GM23338 (cell line): ENCODE results near the gene H2BK1. TPM values are rescaled to one million over a fixed set of nuclear protein-coding genes. Genes with fewer than 3 reads are reported as not detected.

ENCODE experiments used
- ATAC-seq: fragments of 200-7000 bp; cut with Tn5 transposase; 3 replicates; pipeline ENCODE4 v1.9.1; 2020
- DNase-seq: peaks from one replicate; pipeline ENCODE4 v3.0.0-alpha.2; 2015; ENCODE audit warnings: low spot score
- H2AFZ ChIP-seq: fragments of 200-600 bp; sonication (generic); 2 replicates; pipeline ENCODE4 v1.8.0; 2016; ENCODE audit warnings: antibody characterized with exemption, mild to moderate bottlenecking, moderate library complexity
- H3F3A ChIP-seq: fragments of 200-600 bp; sonication (generic); replicated peaks from 2 replicates; pipeline ENCODE4 v1.8.0; 2017; ENCODE audit warnings: antibody characterized with exemption, mixed run types, low read depth
- H3K27ac ChIP-seq: fragments of 200-600 bp; sonication (generic); 2 replicates; pipeline ENCODE4 v1.6.1; 2016; ENCODE audit warnings: low read depth
- H3K27me3 ChIP-seq: fragments of 200-600 bp; sonication (generic); 2 replicates; pipeline ENCODE4 v1.8.0; 2016; ENCODE audit warnings: mild to moderate bottlenecking, mixed run types, moderate library complexity; ENCODE audit not compliant: insufficient read depth
- H3K36me3 ChIP-seq: fragments of 200-600 bp; sonication (generic); 2 replicates; pipeline ENCODE4 v1.8.0; 2016; ENCODE audit warnings: mild to moderate bottlenecking; ENCODE audit not compliant: insufficient read depth
- H3K4me1 ChIP-seq: fragments of 200-600 bp; sonication (generic); 2 replicates; pipeline ENCODE4 v1.8.0; 2016; ENCODE audit warnings: mild to moderate bottlenecking, moderate library complexity; ENCODE audit not compliant: insufficient read depth
- H3K4me2 ChIP-seq: fragments of 200-600 bp; sonication (generic); 2 replicates; pipeline ENCODE4 v1.7.1; 2017; ENCODE audit warnings: mixed run types
- H3K4me3 ChIP-seq: fragments of 200-600 bp; sonication (generic); 2 replicates; pipeline ENCODE4 v1.6.1; 2016; ENCODE audit warnings: mixed run types
- H3K79me2 ChIP-seq: fragments of 200-600 bp; sonication (generic); replicated peaks from 2 replicates; pipeline ENCODE4 v1.8.0; 2017; ENCODE audit warnings: mild to moderate bottlenecking; ENCODE audit not compliant: insufficient read depth
- H3K9me2 ChIP-seq: fragments of 200-600 bp; sonication (generic); 2 replicates; pipeline ENCODE4 v1.8.0; 2017; ENCODE audit not compliant: insufficient read depth
- H4K20me1 ChIP-seq: fragments of 200-600 bp; sonication (generic); replicated peaks from 2 replicates; pipeline ENCODE4 v1.8.0; 2017; ENCODE audit warnings: mild to moderate bottlenecking; ENCODE audit not compliant: insufficient read depth
- H3K27ac Mint-ChIP-seq: 2 replicates; pipeline ENCODE4 v1.8.0; 2020; ENCODE audit warnings: inconsistent platforms, mild to moderate bottlenecking, moderate library complexity, mixed read lengths
- H3K27me3 Mint-ChIP-seq: 3 replicates; pipeline ENCODE4 v1.8.0; 2022; ENCODE audit warnings: low read depth, mild to moderate bottlenecking, moderate library complexity, mixed read lengths, inconsistent platforms; ENCODE audit not compliant: insufficient read depth, poor library complexity
- H3K36me3 Mint-ChIP-seq: 3 replicates; pipeline ENCODE4 v1.8.0; 2021; ENCODE audit warnings: low read depth, mild to moderate bottlenecking, inconsistent platforms, moderate library complexity, mixed read lengths
- H3K4me1 Mint-ChIP-seq: 3 replicates; pipeline ENCODE4 v1.8.0; 2020; ENCODE audit warnings: mild to moderate bottlenecking, inconsistent platforms, mixed read lengths
- H3K4me3 Mint-ChIP-seq: 3 replicates; pipeline ENCODE4 v1.8.0; 2021; ENCODE audit warnings: moderate library complexity, mild to moderate bottlenecking, inconsistent platforms, mixed read lengths
- H3K9me3 Mint-ChIP-seq: 3 replicates; pipeline ENCODE4 v1.8.0; 2020; ENCODE audit warnings: moderate library complexity, mild to moderate bottlenecking, inconsistent platforms, mixed read lengths
- ETS1 ChIP-seq: IDR thresholded peaks from 2 replicates; pipeline ENCODE4 v1.6.1; 2016; ENCODE audit warnings: antibody characterized with exemption
- EZH2 ChIP-seq: fragments of 200-600 bp; sonication (generic); IDR thresholded peaks from one replicate; pipeline ENCODE4 v1.8.0; 2017; ENCODE audit warnings: antibody characterized with exemption, mild to moderate bottlenecking, low read depth; ENCODE audit not compliant: unreplicated experiment
- EZH2phosphoT487 ChIP-seq: fragments of 200-600 bp; sonication (generic); IDR thresholded peaks from one replicate; pipeline ENCODE4 v1.8.1; 2018; ENCODE audit warnings: antibody characterized with exemption; ENCODE audit not compliant: unreplicated experiment
- JUNB ChIP-seq: IDR thresholded peaks from one replicate; pipeline ENCODE4 v1.6.1; 2016; ENCODE audit warnings: antibody characterized with exemption; ENCODE audit not compliant: unreplicated experiment
- POLR2AphosphoS5 ChIP-seq: IDR thresholded peaks from 2 replicates; pipeline ENCODE4 v1.6.1; 2016; ENCODE audit warnings: antibody characterized with exemption, low read depth
- REST ChIP-seq: IDR thresholded peaks from one replicate; pipeline ENCODE4 v1.6.1; 2018; ENCODE audit warnings: antibody characterized with exemption; ENCODE audit not compliant: unreplicated experiment
- STAT1 ChIP-seq: IDR thresholded peaks from one replicate; pipeline ENCODE4 v1.6.1; 2016; ENCODE audit warnings: antibody characterized with exemption; ENCODE audit not compliant: unreplicated experiment
- ZNF462 ChIP-seq: fragments of 250-450 bp; sonication (Bioruptor Pico); IDR thresholded peaks from 2 replicates; pipeline ENCODE4 v1.5.0; 2020; ENCODE audit warnings: mild to moderate bottlenecking, moderate library complexity
- polyA plus RNA-seq: library from polyadenylated mRNA; unstranded; fragments of >200 nt; fragmentation: Nextera tagmentation; extraction: Ambion mirVana; gene quantifications from 2 replicates; pipeline ENCODE4 v1.2.1, GENCODE V29; 2016
- total RNA-seq: library from RNA; depleted of rRNA; stranded (reverse); fragments of >200 nt; shearing (Covaris generic); gene quantifications from 2 replicates; pipeline ENCODE4 v1.2.3, GENCODE V29; 2014

H2BK1 gene
- total and polyA plus RNA-seq, 2 experiments from 2014 or later = not detected

GRCh38 chr7:151197932-151198331, 12.4 kb downstream of the H2BK1 start:
- Histone ChIP-seq H3K4me1 (peaks cover 2% of the 10 kb centered on the region; the same call in 1 of the 2 replicates), H4K20me1 (no peaks in the 10 kb centered on the region), H3K36me3 (no peaks in the 10 kb centered on the region), H3K4me3 (no peak overlapping the region), H3K27me3 (no peaks in the 10 kb centered on the region), H3K9me2 (no peaks in the 10 kb centered on the region), H3K79me2 (no peaks in the 10 kb centered on the region), H3F3A (no peaks in the 10 kb centered on the region), H3K4me2 (no peak overlapping the region), H3K27ac (no peak overlapping the region), H2AFZ (no peak overlapping the region)
- H3K27me3 Mint-ChIP-seq = peaks cover 10% of the 10 kb centered on the region
- ATAC-seq = no peak
- no peak overlapping the region for H3K4me3 Mint-ChIP-seq
- no peaks in the 10 kb centered on the region; the same call in 2 of the 3 replicates for H3K36me3 Mint-ChIP-seq
- TF ChIP-seq REST (no peak), POLR2AphosphoS5 (no peak), STAT1 (no peak), JUNB (no peak), EZH2phosphoT487 (no peak), ETS1 (no peak), EZH2 (no peak), ZNF462 (CRISPR knock-in tag) (no peak)
- H3K9me3 Mint-ChIP-seq = no peaks in the 10 kb centered on the region
- peaks cover 5% of the 10 kb centered on the region; the same call in 1 of the 3 replicates for H3K4me1 Mint-ChIP-seq
- no peak for DNase-seq
- H3K27ac Mint-ChIP-seq = no peak overlapping the region
